Measurements from ENCODE around the gene RREB1.

DNA sequence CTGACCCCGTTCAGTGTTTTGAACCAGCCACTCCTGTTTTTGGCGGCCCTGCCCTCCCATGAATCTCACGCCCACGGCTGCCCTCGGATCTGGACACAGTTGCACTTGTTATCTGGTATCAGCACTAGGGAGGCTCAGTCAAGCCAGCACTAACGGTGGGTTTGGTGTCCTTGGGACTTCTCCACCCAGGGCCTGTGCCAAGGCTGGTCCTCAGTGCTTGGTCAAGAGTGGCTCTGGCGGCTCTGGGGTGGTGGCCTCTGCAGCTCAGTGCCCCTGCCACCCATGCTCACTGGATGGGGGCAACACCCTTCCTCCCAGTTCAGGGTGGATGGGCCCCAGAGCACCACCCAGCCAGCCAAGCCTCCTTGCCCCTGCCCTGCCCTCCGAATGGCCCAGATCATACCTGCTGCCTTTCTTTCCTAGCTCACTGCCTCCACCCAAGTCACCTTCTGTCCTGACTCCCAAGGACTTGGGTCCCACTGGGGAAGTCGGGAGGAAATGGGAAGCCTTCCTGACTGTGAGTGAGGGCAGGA lies 150.5 kb downstream of the RREB1 start:
- TF ChIP-seq, protein P1, sequence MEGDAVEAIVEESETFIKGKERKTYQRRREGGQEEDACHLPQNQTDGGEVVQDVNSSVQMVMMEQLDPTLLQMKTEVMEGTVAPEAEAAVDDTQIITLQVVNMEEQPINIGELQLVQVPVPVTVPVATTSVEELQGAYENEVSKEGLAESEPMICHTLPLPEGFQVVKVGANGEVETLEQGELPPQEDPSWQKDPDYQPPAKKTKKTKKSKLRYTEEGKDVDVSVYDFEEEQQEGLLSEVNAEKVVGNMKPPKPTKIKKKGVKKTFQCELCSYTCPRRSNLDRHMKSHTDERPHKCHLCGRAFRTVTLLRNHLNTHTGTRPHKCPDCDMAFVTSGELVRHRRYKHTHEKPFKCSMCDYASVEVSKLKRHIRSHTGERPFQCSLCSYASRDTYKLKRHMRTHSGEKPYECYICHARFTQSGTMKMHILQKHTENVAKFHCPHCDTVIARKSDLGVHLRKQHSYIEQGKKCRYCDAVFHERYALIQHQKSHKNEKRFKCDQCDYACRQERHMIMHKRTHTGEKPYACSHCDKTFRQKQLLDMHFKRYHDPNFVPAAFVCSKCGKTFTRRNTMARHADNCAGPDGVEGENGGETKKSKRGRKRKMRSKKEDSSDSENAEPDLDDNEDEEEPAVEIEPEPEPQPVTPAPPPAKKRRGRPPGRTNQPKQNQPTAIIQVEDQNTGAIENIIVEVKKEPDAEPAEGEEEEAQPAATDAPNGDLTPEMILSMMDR (IDR thresholded peaks at IDR 0.05): no peak
- TF ChIP-seq EP300 (IDR thresholded peaks at IDR 0.05) (no peak), POLR2AphosphoS5 (IDR thresholded peaks at IDR 0.05) (no peak), POLR2A (IDR thresholded peaks at IDR 0.05) (no peak)

Data from suprapubic skin (tissue), 4 donors.